GM19452 (cell line): ENCODE measurements around the gene NOS1AP.

ENCODE experiments used
- ATAC-seq: cut with Tn5 transposase; IDR thresholded peaks from one replicate; pipeline ENCODE4 v1.9.1; 2021; ENCODE audit not compliant: unreplicated experiment

NOS1AP gene

DNA sequence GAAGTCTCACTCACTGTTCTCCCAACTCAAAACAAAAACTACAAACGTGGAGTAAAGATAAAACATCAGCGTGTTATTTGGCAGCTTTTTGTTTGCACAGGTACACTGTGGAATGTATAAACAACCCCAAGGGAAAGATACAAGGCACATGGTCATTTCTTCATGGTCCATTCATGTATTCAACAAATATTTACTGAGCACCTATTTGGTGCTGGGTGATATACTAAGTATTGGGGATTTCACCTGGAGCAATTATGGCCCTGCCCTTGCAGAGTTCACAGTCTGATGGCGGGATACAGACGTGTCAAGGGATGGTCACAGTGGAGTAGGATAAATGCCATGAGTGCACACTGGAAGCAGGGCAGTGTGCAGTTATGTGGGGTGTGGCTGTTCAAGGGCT is 171.1 kb downstream of the NOS1AP start:
- ATAC-seq = no peak

DNA sequence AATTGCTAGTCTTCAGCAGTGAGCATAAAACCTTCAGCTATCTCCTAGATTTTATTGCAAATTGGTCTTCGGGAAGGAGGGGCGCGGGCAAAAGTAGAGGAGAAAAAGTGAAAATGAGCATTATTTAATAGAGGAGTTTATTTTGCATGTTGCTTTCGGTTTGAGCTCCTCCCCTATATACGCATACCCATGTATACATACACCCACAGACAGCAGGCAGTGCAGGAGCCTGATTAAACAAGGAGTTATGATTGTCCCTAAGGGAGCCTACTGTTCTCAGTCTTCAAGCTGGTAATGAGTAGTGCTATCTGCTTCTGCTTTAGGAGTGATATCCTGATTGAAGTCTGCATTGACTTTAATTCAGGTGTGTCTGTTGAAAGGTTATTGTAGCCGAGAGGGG is 173.3 kb downstream of the NOS1AP start:
- no peak for ATAC-seq

DNA sequence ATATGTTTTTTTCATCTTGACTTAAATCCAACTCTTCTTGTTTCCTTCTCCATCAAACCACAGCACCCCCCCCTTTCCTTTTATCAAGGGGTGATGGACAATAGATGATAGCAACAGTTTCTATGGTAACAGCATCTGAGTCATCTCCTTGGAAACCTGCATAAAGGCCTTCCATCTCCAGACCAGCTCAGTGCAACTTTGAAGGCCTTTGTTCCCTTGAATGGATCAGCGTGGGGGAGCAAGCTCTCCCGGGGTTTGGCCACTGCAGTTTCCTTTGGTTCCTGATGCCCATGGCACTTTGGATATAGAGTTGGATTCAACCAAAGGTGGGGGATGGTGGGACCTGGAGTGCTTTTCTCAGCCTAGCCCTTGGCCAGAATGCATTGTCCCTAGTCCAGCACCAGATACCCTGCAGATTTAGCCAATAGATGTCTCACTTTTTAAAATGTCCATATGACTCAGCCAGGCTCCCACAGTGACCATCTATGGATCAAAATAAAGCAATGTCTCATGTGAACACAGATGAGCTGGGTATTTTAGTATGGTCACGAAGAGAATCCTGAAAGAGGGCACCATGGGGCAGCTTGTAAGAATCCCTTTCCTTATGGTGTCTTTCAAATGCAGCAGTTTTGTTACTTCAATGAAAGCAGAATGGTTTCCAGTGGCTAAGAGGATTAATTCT is 179.5 kb downstream of the NOS1AP start:
- ATAC-seq = no peak

DNA sequence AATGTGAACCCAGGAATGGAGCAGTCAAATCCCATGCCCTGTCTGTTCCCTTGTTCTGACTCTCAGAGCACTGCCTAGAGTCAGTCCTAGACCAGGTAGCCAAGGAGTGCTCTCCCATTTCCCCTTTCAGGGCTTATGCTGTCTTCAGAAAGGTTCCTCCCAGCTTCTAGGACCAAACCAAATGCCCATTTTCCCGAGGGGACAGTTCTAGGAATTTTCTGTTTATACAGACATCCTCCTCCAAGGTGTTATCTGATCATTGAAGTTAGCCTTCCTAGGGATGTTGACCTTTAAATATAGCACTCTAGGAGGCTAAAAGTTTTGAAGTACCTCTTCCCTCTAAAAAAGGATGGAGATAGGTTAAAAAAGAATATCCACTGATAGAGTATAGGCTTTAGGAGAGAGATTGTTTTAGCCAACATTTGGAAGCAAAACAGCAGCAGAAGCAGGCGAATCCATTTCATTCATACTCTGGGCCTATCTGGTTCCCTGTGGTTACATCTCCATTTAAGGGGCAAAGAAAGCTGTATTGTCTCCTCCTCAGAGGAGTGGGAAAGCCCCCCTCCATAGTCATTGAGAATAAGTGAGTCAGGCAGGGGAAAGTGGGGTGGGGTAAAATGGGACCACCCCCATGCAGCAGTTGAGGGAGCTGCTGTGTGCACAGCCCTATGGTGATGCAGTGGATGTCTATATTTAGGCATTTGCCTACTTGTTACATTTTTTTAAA is 180.7 kb downstream of the NOS1AP start:
- no peak for ATAC-seq

DNA sequence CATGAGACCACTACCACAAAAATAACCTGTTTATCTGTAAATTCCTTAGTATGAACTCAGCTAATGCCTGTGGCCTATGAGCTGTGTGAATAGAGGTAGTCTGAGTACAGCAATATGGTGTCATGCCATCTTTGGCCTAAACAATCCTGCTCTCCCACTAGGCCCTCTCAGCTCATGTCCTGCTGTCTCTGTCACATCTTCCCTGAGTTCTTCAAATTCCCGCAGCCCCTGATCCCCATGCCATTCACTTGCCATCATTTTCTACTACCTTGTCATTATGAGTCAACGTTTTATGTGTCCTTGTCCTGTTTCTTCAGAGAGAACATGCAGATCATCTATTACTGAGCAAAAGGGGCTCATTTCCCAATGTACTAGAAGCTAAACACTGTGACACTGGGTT is 181.6 kb downstream of the NOS1AP start:
- ATAC-seq = no peak

DNA sequence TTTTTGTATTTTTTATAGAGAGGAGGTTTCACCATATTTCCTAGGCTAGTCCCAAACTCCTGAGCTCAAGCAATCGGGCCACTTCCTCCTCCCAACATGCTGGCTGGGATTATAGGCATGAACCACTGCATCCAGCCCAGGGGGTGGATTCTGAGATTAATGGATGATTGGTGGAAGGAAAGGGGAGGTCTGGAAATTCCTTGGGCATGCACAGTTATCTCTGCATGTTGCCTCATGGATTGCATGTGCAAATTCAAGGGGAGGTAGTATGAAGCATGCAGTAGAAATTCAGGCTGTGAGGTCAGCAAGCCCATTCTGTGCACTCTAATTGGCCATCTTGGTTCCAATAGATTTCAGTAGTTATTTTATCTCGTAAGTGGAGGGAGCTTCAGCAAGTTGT is 182.7 kb downstream of the NOS1AP start:
- no peak for ATAC-seq

DNA sequence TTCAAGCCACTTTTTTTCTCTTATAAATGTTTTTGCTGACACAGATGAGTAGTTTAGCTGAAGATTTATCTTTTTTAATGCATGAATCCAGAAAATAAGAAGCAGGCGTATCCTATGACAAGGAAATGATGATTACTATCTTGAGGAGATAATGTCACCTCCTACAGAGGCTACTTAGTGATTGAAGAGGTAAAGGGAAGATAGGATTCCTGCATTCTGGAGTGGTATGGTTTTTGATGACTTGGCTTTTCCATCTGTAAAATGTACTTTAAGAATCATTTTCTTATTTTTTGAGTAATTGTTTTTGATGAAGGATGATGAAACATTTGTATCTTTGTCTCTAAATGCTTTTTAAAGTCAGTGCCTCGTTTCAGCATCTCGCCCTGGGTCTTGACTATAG is 184.3 kb downstream of the NOS1AP start:
- no peak for ATAC-seq

DNA sequence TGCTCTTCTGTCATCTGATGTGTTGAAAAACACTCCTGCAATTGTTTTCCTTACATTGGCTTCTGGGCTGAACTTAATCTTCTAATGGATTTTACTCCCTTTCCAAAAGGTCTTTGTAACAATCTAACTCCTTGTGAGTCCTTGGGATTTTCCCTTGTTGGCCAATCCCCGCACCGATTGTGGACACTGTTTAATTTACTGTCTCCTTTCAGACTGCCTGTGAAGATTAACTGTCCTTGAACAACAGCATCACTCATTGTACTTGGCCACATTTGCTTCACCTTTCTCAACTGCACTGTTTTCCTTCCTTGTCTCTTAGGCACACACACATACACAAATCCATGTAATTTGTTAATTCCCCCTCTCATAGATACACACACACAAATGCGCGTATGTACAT is 186.8 kb downstream of the NOS1AP start:
- ATAC-seq = no peak

DNA sequence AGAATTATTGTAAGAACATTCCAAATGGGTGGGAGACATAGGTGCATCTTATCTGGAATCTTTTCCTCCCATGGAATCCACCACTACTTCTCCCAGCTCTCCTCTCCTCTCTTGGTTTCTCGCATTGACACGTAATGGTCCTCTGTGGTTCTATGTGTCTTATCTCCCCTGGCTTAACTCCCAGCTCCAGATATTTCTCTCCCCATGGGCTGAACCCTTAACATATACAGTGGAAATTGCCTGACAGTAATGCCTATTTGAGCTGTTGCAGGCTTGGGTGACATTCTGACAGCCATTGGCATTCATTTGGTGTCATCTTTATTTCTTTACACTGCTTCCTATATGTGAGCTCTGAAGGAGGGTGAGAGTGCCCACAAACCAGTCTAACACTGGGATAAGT is 188.9 kb downstream of the NOS1AP start:
- ATAC-seq = no peak

DNA sequence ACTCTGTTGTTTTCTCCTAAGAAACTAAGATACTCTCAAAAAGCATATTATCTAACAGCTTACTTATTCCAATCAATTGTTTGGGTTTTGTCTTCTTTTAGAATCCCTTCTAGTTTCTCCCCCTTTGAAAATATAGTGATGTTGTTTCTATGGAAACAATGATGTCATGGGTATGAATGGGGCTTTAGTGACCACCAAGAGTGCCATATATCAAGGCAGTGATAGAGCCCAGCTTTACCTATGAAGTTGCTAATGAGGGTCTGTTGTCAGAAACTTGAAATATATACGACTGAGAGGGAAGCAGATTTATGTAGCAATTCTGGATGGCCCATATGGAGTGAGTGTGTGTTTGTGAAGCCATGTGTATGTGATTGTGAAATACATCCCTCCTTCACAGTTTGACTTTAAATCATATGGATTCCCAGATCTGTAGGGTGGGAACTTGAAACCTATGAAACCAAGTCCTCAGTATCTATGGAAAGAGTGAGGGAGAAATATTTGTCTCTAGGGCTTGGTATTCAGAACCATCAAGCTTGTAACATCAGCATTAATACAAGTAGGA is 190.5 kb downstream of the NOS1AP start:
- ATAC-seq = no peak

DNA sequence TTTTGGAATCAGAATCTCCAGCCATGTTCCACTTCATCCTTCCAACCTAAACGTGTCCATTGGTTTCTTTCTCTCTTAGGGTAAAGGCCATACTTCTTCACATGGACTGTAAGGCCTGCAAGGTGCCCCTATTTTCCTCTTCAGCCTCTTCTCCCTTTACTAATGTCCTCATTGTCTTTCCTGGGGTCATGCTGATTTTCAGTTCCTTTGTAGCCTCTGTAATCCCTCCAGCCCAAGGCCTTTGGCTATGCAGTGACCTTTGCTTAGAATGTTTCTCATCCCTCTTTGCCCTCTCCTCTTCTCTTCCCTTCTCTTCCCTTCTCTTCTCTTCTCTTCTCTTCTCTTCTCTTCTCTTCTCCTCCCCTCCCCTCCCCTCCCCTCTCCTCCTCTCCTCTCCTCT is 194.6 kb downstream of the NOS1AP start:
- ATAC-seq = no peak

DNA sequence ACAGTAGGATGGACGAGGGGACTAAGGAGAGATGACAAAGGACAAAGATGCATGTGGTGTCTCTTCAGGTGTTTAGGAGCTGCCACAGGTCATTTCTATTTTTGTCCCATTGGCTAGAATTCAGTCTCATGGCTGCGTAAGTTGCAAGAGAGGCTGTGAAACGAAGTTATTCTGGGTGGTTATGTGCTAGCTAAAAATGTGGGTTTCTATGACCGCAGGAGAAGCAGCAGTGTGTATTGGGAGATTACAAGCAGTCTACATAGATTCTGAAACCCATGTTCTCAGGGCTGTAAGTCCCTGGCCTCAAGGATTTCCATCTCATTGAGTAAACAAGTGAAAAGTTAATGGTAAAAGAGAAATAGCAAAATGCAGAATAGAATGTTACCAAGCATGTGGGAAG is 196.5 kb downstream of the NOS1AP start:
- no peak for ATAC-seq

DNA sequence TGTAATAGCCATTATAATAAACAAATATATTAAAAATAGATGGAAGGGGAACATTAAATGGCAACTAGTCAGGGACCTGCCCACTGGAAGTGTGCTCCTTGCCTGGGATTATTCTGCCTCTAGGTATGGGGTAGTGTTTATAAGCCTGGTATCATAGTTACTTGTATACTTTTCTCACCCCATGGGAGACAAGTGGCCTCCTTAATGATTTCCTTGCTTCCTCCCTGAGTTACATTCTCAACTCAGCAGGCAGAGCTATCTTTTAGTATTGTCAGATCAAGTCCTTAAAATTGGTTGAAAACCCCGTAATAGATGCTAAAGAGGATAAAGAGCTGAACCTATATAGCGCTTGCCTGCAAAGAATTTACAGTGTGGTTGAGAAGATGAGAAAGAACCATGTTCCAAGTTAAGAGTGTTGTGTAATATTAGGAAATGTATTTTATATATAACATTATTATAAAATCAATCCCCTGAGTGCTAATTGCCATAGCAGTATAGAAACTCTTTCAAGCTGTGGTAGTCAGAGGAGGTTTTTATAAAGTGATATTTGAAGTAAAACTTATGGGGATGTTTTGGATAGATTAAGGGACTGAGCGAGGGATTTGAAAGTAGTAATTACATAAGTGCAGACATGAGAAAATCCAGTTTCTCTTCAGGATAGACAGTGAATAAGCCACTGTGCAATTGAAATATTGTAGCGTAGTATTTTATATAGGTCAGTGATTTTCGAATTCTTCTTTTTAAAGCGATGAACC is 200.7 kb downstream of the NOS1AP start:
- ATAC-seq = no peak

DNA sequence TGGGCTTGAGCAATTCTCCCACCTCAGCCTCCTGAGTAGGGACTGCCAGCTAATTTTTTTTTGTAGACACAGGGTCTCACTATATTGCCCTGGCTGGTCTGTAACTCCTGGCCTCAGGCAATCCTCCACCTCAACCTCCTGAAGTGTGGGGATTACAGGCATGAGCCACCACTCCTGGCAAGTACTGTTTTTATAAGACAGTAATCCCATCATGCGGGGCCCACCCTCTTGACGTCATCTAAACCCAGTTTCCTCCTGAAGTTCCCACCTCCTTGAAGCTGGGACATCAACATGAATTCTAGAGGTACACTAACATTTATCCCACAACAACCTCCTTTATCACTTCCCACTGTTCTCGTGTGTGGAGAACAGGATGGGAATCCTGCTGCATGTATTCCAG is 202.5 kb downstream of the NOS1AP start:
- ATAC-seq = no peak

DNA sequence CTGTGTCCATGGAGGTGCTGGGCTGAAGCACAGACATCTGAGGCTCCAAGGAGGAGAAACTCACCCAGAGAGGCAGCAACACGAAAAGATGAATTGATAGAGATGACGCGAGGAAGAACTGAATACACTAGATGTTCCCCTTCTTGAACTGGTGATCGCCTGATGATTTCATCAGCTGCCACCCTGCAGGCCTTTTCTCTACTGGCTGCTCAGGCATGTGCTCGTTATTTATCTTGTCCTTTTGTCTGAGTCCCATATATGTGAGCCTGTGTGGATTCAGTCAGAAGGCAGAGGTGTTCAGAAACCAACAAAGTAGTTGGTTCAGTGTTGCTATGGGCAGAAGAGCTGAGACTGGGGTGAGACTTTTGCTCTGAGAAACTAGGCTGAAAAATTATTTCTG is 202.9 kb downstream of the NOS1AP start:
- ATAC-seq = no peak

DNA sequence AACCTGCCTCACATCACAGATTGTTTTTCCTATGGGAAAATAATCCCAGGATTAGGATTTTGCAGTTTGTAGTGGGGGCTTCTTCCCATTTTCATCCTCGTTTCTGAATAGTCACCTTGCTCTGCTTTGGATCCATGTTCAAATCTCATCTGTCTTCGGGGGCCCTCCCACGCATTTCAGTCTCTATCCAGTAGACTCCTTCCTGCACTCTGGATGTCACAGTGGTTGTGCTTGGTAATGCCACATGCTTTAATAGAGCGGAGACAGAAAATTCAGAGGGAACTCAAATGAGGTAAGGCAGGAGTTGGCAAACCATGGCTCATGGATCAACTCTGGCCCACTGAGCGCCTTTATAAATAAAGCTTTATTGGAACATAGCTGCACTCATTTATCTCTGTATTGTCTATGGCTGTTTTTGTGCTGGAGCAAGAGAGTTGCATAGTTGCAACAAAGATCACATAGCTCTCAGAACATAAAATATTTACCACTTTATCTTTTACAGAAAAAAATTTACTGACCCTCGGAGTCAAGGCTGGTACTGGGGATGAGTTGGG is 206.2 kb downstream of the NOS1AP start:
- no peak for ATAC-seq

DNA sequence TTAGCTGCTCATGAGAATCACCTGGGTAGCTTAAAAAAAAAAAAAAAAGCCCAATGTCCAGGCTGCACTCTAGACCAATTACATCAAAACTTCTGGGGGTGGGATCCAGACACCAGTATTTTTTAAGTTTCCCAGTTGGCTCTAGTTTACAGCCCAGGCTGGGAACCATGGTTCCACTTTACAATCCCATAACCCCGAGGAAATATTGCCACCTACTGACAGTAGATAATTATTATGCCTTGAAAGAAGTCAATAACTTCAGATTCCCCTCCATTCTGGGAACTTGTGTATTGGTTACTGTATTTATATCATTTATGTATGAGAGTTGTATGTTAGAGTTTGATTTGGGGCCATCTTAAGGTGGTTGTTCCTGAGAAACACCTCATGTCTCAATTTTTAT is 207.0 kb downstream of the NOS1AP start:
- no peak for ATAC-seq

DNA sequence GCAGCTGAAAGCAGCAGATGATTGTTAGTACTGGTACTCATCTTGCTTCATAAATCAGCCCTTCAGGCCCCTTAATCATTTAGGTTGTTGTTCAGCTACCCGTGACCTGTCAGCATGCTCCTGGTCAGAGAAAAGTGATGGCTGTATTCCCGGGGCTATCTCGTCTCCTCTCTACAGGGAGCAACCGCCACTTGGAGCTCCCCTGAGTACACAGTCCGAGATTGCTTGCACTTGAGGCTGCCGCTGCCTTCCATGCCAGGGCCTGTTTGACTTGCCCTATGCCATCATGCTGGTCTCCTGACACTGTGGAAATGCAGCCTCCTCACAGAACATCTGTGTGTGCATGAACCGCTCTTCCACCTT is 209.6 kb downstream of the NOS1AP start:
- no peak for ATAC-seq

DNA sequence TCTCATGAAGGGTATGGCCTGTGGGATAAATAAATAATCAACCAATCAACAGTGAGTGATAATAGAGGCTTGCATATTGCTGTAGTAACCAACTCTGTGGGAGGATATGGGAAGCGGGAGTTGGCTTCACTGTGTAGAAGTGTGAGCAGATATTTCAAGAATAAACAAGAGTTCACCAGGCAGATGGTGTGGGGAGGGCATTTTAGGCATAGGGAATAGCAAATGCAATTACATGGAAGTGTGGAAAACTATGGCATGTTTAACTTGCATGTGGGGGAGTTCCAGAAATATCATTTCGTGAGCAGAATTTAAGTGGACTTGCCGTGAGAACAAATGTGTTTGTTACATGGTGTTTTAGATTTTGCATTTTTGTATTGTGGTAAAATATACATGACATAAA is 211.9 kb downstream of the NOS1AP start:
- ATAC-seq = no peak

DNA sequence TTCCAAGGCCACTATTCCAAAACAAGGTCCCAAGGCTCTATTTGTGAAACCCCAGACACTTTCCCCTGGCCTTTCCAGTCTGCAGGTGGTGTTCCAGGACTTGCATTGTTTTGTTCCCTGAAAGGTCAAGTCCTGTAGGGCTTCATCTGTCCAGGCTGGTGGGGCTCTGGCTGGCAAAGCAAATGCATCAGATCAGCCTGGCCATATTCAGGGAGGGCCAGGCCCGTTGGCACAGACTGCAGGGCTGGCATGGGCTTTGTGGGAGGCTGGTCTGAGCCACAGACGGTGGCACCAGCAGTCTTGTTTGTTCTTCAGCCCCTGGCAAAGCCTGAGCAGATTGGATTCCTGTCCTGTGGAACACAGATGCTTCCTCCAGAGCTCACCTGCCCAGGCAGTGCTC is 214.2 kb downstream of the NOS1AP start:
- no peak for ATAC-seq

DNA sequence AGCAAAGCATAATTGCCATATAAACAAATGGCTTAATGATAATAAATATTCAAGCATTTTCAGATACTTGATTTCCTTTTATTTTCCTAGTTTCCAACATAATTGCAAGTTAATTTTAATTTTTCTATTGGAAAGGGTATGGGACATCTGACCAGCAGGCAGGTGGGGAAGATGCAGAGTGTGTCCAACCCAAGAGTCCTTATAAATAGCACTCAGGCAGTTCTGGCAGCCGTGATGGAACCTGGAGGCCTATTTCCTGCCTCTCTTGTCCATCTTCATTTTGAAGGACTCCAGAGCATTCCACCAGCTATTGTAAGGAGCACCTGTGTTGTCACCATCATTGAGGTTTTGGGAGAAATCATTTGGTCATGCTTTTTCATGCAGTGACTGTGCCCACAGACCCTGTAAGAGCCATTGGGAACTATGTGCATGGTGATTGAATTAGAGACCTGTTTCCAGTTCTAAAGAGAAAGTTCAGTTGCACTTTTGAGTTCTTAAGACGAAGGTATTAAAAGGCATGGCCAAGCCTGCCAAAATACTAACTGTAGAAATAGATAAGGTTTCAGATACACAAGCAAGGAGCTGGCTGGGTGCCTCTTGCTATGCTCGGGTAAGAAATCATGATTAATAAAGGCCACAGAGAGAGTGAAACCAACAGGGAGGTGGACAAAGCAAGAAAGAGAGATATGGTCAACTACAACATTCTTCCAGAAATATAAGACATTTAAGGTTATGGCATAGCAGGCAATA is 214.9 kb downstream of the NOS1AP start:
- ATAC-seq = no peak
